Hepatocyte (in vitro differentiated cells): ENCODE results near the gene CSNK1D. TPM values are rescaled to one million over a fixed set of nuclear protein-coding genes. Genes with fewer than 3 reads are reported as not detected.

Experiments
- DNase-seq: peaks from one replicate; pipeline ENCODE4 v3.0.0-alpha.2; 2016; ENCODE audit warnings: low spot score
- H2AFZ ChIP-seq: fragments of 200-600 bp; sonication (generic); 2 replicates; pipeline ENCODE4 v1.6.0; 2016; ENCODE audit warnings: antibody characterized with exemption, mild to moderate bottlenecking
- H3K27ac ChIP-seq: fragments of 200-600 bp; sonication (generic); 2 replicates; pipeline ENCODE4 v1.5.1; 2016; ENCODE audit warnings: mild to moderate bottlenecking
- H3K27me3 ChIP-seq: fragments of 200-600 bp; sonication (generic); 2 replicates; pipeline ENCODE4 v1.6.1; 2016
- H3K36me3 ChIP-seq: fragments of 200-600 bp; sonication (generic); replicated peaks from 2 replicates; pipeline ENCODE4 v1.5.1; 2016; ENCODE audit warnings: low read depth; ENCODE audit not compliant: insufficient read depth
- H3K4me1 ChIP-seq: fragments of 200-600 bp; sonication (generic); 2 replicates; pipeline ENCODE4 v1.5.1; 2016; ENCODE audit warnings: mild to moderate bottlenecking, moderate library complexity; ENCODE audit not compliant: insufficient read depth
- H3K4me2 ChIP-seq: fragments of 200-600 bp; sonication (generic); 2 replicates; pipeline ENCODE4 v1.6.0; 2016
- H3K4me3 ChIP-seq: fragments of 200-600 bp; sonication (generic); 2 replicates; pipeline ENCODE4 v1.5.1; 2016; ENCODE audit warnings: mild to moderate bottlenecking
- H3K79me2 ChIP-seq: fragments of 200-600 bp; sonication (generic); 2 replicates; pipeline ENCODE4 v1.6.0; 2017; ENCODE audit warnings: mild to moderate bottlenecking
- H3K9me2 ChIP-seq: fragments of 200-600 bp; sonication (generic); replicated peaks from 2 replicates; pipeline ENCODE4 v1.6.0; 2017; ENCODE audit warnings: mild to moderate bottlenecking; ENCODE audit not compliant: insufficient read depth
- H3K9me3 ChIP-seq: fragments of 200-600 bp; sonication (generic); 2 replicates; pipeline ENCODE4 v1.5.1; 2016; ENCODE audit warnings: low read depth, mild to moderate bottlenecking
- H4K20me1 ChIP-seq: fragments of 200-600 bp; sonication (generic); 2 replicates; pipeline ENCODE4 v1.6.0; 2016; ENCODE audit warnings: mild to moderate bottlenecking; ENCODE audit not compliant: insufficient read depth, poor library complexity, severe bottlenecking
- CTCF ChIP-seq: fragments of 200-600 bp; sonication (generic); IDR thresholded peaks from 2 replicates; pipeline ENCODE4 v1.5.1; 2016; ENCODE audit warnings: antibody characterized with exemption, mild to moderate bottlenecking; ENCODE audit not compliant: poor library complexity
- EZH2 ChIP-seq: fragments of 200-600 bp; sonication (generic); IDR thresholded peaks from 2 replicates; pipeline ENCODE4 v1.6.1; 2016; ENCODE audit warnings: antibody characterized with exemption, mild to moderate bottlenecking, borderline replicate concordance
- EZH2phosphoT487 ChIP-seq: fragments of 200-600 bp; sonication (generic); IDR thresholded peaks from one replicate; pipeline ENCODE4 v1.6.1; 2018; ENCODE audit warnings: antibody characterized with exemption, mild to moderate bottlenecking, low read depth, moderate library complexity; ENCODE audit not compliant: unreplicated experiment, severe bottlenecking
- WGBS: methylation state at CpG from one replicate; pipeline ENCODE4 v1.1.6; 2016; ENCODE audit warnings: low lambda C conversion rate; ENCODE audit errors: missing lambda C conversion rate; 5-methylcytosine and 5-hydroxymethylcytosine counted together
- polyA plus RNA-seq: library from polyadenylated mRNA; unstranded; fragments of >200 nt; fragmentation: Nextera tagmentation; extraction: Ambion mirVana; gene quantifications from 2 replicates; pipeline ENCODE4 v1.2.1, GENCODE V29; 2016
- total RNA-seq: library from RNA; depleted of rRNA; stranded (reverse); fragments of >200 nt; gene quantifications from 2 replicates; pipeline ENCODE4 v1.2.3, GENCODE V29; 2014

CSNK1D gene
- total and polyA plus RNA-seq, 2 experiments from 2014 or later, result 72.5 to 152 TPM

- no peak for DNase-seq
- 95% methylated on average over 25 of the region's 25 CpGs for WGBS
- TF ChIP-seq EZH2phosphoT487 (no peak), EZH2 (no peak), CTCF (no peak)
- H3K36me3 ChIP-seq, result no peaks in the 10 kb centered on the region
- peaks cover 3% of the 10 kb centered on the region for H3K4me1 ChIP-seq
- no peaks in the 10 kb centered on the region for H3K9me2 ChIP-seq
- H3K79me2 ChIP-seq, result no peaks in the 10 kb centered on the region
- H3K27ac ChIP-seq, result no peak overlapping the region
- no peaks in the 10 kb centered on the region for H3K9me3 ChIP-seq
- H3K27me3 ChIP-seq, result no peaks in the 10 kb centered on the region
- H3K4me3 ChIP-seq, result no peak overlapping the region
- no peaks in the 10 kb centered on the region for H4K20me1 ChIP-seq
- H2AFZ ChIP-seq, result no peak overlapping the region
- H3K4me2 ChIP-seq, result no peak overlapping the region
Observed at GRCh38 chr17:82282239-82283207, 9.0 kb upstream of the CSNK1D start.

GRCh38 chr17:82281502-82282238 lies 8.2 kb upstream of the CSNK1D start:
- DNase-seq, result no peak
- Histone ChIP-seq H3K4me1 (peaks cover 8% of the 10 kb centered on the region), H3K4me3 (no peak overlapping the region), H3K36me3 (no peaks in the 10 kb centered on the region), H4K20me1 (no peaks in the 10 kb centered on the region), H3K9me3 (no peaks in the 10 kb centered on the region), H3K27me3 (no peaks in the 10 kb centered on the region), H3K4me2 (no peak overlapping the region), H2AFZ (no peak overlapping the region), H3K79me2 (no peaks in the 10 kb centered on the region), H3K9me2 (no peaks in the 10 kb centered on the region), H3K27ac (no peak overlapping the region)
- TF ChIP-seq EZH2 (no peak), EZH2phosphoT487 (no peak), CTCF (no peak)
- 94% methylated on average over 22 of the region's 22 CpGs for WGBS

GRCh38 chr17:82281076-82281475 lies 7.6 kb upstream of the CSNK1D start:
- DNase-seq, result no peak
- WGBS, result 87% methylated on average over 7 of the region's 7 CpGs
- Histone ChIP-seq H3K4me1 (peaks cover 8% of the 10 kb centered on the region), H3K36me3 (no peaks in the 10 kb centered on the region), H3K9me3 (no peaks in the 10 kb centered on the region), H3K4me3 (no peak overlapping the region), H3K79me2 (no peaks in the 10 kb centered on the region), H3K4me2 (no peak overlapping the region), H2AFZ (no peak overlapping the region), H4K20me1 (no peaks in the 10 kb centered on the region), H3K27me3 (no peaks in the 10 kb centered on the region), H3K9me2 (no peaks in the 10 kb centered on the region), H3K27ac (no peak overlapping the region)
- no peak for TF ChIP-seq EZH2

- Histone ChIP-seq H3K4me2 (no peak overlapping the region), H3K4me1 (peaks cover 11% of the 10 kb centered on the region), H3K27me3 (no peaks in the 10 kb centered on the region), H3K36me3 (no peaks in the 10 kb centered on the region), H3K9me3 (no peaks in the 10 kb centered on the region), H3K79me2 (no peaks in the 10 kb centered on the region), H2AFZ (no peak overlapping the region), H3K9me2 (no peaks in the 10 kb centered on the region), H3K4me3 (no peak overlapping the region), H4K20me1 (no peaks in the 10 kb centered on the region), H3K27ac (no peak overlapping the region)
- WGBS, result 94% methylated on average over 8 of the region's 8 CpGs
- DNase-seq, result no peak
- TF ChIP-seq CTCF (no peak), EZH2 (no peak), EZH2phosphoT487 (no peak)
Observed at GRCh38 chr17:82280537-82280936, 7.0 kb upstream of the CSNK1D start.
